ENCODE data around the gene SNAPIN. TPM values are rescaled to one million over a fixed set of nuclear protein-coding genes. Genes with fewer than 3 reads are reported as not detected.
"Not testable (repeated sequence)": the region's sequence is repeated elsewhere in the genome, so short reads cannot be mapped to it uniquely, and the experiment has no call there.

Gene SNAPIN
- total RNA-seq, 4 donors from 2014 or later, result 39.9 to 61.2 (median 51.1) TPM

DNA sequence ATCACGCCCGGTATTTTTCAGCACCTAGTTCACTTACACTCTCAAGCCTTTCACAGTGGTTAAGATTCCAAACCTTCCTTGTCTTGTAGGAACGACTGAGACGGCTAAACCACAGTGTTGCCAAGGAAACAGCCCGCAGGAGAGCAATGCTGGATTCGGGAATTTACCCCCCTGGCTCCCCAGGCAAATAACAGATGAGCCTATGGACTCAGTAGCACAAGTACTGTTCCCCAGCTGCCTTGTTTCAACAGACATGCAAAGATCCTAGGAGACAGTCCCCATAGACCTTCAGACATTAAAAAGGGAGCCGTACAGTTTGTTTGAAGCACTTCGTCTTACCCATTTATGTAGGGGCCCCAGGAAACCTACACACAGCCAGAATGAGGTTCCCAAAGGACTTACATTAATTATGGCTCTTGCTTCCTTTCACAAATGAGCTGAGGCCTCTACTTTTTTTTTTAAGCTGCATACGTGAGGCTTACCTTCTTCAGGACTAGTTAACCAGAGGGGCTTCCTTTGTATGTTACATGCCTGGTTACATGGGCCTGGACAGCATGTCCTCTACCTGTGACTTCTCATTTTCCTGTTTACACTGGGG is 2.7 kb downstream of the SNAPIN start:
- TF ChIP-seq CTCF (IDR thresholded peaks at IDR 0.05), result no peak
- TF ChIP-seq POLR2A (IDR thresholded peaks at IDR 0.05), result no peak
- intact Hi-C loops (cut with DNase I), result no loop called here

GRCh38 chr1:153662269-153662668 is 3.8 kb downstream of the SNAPIN start:
- no peak for DNase-seq
- Histone ChIP-seq H3K9me3 (no peaks in the 10 kb centered on the region), H3K4me3 (no peak overlapping the region), H3K4me1 (peaks cover 11 to 22% (median 11%) of the 10 kb centered on the region in 3 donors), H3K27ac (no peak overlapping the region), H3K27me3 (no peaks in the 10 kb centered on the region), H3K36me3 (peaks cover 34 to 75% (median 65%) of the 10 kb centered on the region in 3 donors)
- TF ChIP-seq CTCF (IDR thresholded peaks at IDR 0.05) (no peak), POLR2A (IDR thresholded peaks at IDR 0.05) (no peak)
- intact Hi-C loops (cut with DNase I), result no loop called here
- 39 to 56% methylated on average over 2 of the region's 2 CpGs for WGBS, 2 donors

More for the DNA sequence above, 2.7 kb downstream of the SNAPIN start:
- 67 to 73% methylated on average over 8 to 9 of the region's 9 CpGs for WGBS, 2 donors
- H3K9me3 ChIP-seq, result no peaks in the 10 kb centered on the region
- no peaks in the 10 kb centered on the region for H3K27me3 ChIP-seq
- DNase-seq, result no peak
- H3K36me3 ChIP-seq, result peaks cover 25 to 64% (median 55%) of the 10 kb centered on the region in 3 donors
- H3K4me1 ChIP-seq, result peaks cover 11 to 22% (median 11%) of the 10 kb centered on the region in 3 donors
- H3K4me3 ChIP-seq, result no peak overlapping the region
- no peak overlapping the region for H3K27ac ChIP-seq

DNA sequence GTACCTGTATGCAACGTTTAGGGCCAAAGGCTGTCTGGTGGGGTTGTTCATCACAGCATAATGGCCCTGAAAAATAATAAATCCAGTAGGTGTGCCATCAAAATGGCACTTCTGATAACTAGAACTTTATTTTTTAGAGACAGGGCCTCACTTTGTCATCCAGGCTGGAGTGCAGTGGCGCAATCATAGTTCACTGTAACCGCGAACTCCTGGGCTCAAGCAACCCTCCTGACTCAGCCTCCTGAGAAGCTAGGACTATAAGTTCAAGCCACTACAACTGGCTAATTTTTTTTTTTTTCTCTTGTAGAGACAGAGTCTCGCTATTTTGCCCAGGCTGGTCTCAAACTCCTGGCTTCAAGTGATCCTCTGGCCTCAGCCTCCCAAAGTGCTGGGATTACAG is 4.7 kb downstream of the SNAPIN start:
- Histone ChIP-seq H3K9me3 (no peaks in the 10 kb centered on the region), H3K27me3 (no peaks in the 10 kb centered on the region), H3K27ac (no peak overlapping the region), H3K36me3 (peaks cover 43 to 84% (median 75%) of the 10 kb centered on the region in 3 donors), H3K4me1 (peaks cover 11 to 21% (median 11%) of the 10 kb centered on the region in 3 donors), H3K4me3 (no peak overlapping the region)
- DNase-seq, result no peak
- 75 to 82% methylated on average over 5 of the region's 5 CpGs for WGBS, 2 donors
- no peak for TF ChIP-seq POLR2A (IDR thresholded peaks at IDR 0.05)
- TF ChIP-seq CTCF (IDR thresholded peaks at IDR 0.05), result no peak
- intact Hi-C loops (cut with DNase I), result no loop called here

- Histone ChIP-seq H3K27me3 (no peaks in the 10 kb centered on the region), H3K4me1 (peaks cover 9 to 37% (median 12%) of the 10 kb centered on the region in 3 donors), H3K4me3 (no peak overlapping the region), H3K9me3 (no peaks in the 10 kb centered on the region), H3K27ac (no peak overlapping the region), H3K36me3 (peaks cover 32 to 72% (median 64%) of the 10 kb centered on the region in 3 donors)
- DNase-seq, result no peak
- TF ChIP-seq POLR2A (IDR thresholded peaks at IDR 0.05), result no peak
- TF ChIP-seq CTCF (IDR thresholded peaks at IDR 0.05), result no peak
- WGBS, 2 donors, result 88 to 90% methylated on average over 3 to 4 of the region's 4 CpGs
- intact Hi-C loops (cut with DNase I), result no loop called here
Observed at GRCh38 chr1:153667439-153667838, 8.9 kb downstream of the SNAPIN start.

GRCh38 chr1:153668672-153669071 is 10.2 kb downstream of the SNAPIN start:
- DNase-seq; H3K27me3 ChIP-seq; intact Hi-C loops (cut with DNase I); H3K9me3 ChIP-seq; H3K4me3 ChIP-seq: not testable (repeated sequence)
- Histone ChIP-seq H3K4me1 (peaks cover 9 to 37% (median 12%) of the 10 kb centered on the region in 3 donors), H3K36me3 (peaks cover 32 to 60% (median 51%) of the 10 kb centered on the region in 3 donors), H3K27ac (peak overlapping the region in 2 of 4 donors; percentile 1 to 12)
- WGBS, 2 donors, result 89 to 96% methylated on average over 7 of the region's 8 CpGs

Data from esophagus squamous epithelium (tissue), 5 donors.